Measurements from ENCODE around the gene PMM2. TPM values are rescaled to one million over a fixed set of nuclear protein-coding genes. Genes with fewer than 3 reads are reported as not detected.

The PMM2 gene
- total and polyA plus RNA-seq, 2 donors (not counting 3 experiments of a cell fraction or from before 2014, with no cell fraction given) = 29.0 to 61.3 TPM

GRCh38 chr16:8782673-8783072 lies 15.0 kb upstream of the PMM2 start:
- POLR2A ChIA-PET = no interaction called here
- intact Hi-C loops (cut with micrococcal nuclease) = no loop called here
- DNase-seq (ENCODE audit: low read depth, low spot score) (no peak), FAIRE-seq (no peak)
- Histone ChIP-seq H3K36me3 (ENCODE audit: control insufficient read depth in 2 of 2, extremely low read depth in 1 of 2, insufficient read depth in 2 of 2, low read length in 2 of 2) (no peaks in the 10 kb centered on the region), H3K79me2 (ENCODE audit: control insufficient read depth, insufficient read depth, low read length) (no peaks in the 10 kb centered on the region), H3K9ac (replicated peaks; ENCODE audit: extremely low read depth, insufficient read depth, low read length) (no peak overlapping the region), H3K4me2 (ENCODE audit: insufficient read depth, low read length) (no peak overlapping the region), H3K27ac (ENCODE audit: insufficient read depth, low read depth, low read length) (no peak overlapping the region), H3K9me1 (replicated peaks; ENCODE audit: control insufficient read depth, extremely low read depth, insufficient read depth, low read length) (no peaks in the 10 kb centered on the region), H3K4me3 (replicated peaks in 1 of 3; ENCODE audit: insufficient read depth in 1 of 3, low read depth in 1 of 3, low read length in 3 of 3) (no peak overlapping the region), H4K20me1 (replicated peaks; ENCODE audit: control insufficient read depth, extremely low read depth, insufficient read depth, low read length) (no peaks in the 10 kb centered on the region), H3K27me3 (ENCODE audit: control insufficient read depth in 2 of 2, insufficient read depth in 2 of 2, low read length in 2 of 2) (peaks cover 2 to 4% of the 10 kb centered on the region in 2 experiments), H2AFZ (ENCODE audit: low read depth, low read length) (no peak overlapping the region), H3K9me3 (replicated peaks; ENCODE audit: control insufficient read depth, insufficient read depth, low read length) (no peaks in the 10 kb centered on the region), H3K4me1 (ENCODE audit: control insufficient read depth, extremely low read depth, insufficient read depth, low read length) (no peaks in the 10 kb centered on the region)
- dilution Hi-C loops (cut with MboI; ENCODE audit: extremely low pct_ligation_motif_present, low sequenced_read_pairs) = no loop called here
- TF ChIP-seq EZH2 (IDR thresholded peaks at IDR 0.05; ENCODE audit: borderline replicate concordance, low read depth, low read length, severe bottlenecking) (no peak), POLR2A (IDR thresholded peaks at IDR 0.05; ENCODE audit: low read depth, low read length) (no peak), CTCF (IDR thresholded peaks at IDR 0.05; ENCODE audit: extremely low read depth in 1 of 2, insufficient read depth in 1 of 2, low read depth in 1 of 2, low read length in 2 of 2) (no peak), MYC (IDR thresholded peaks at IDR 0.05; ENCODE audit: low read depth, low read length) (no peak), GATA2 (IDR thresholded peaks at IDR 0.05; ENCODE audit: insufficient read depth, insufficient read length, low read depth, low read length) (no peak), FOS (IDR thresholded peaks at IDR 0.05; ENCODE audit: borderline replicate concordance, insufficient read depth, low read length) (no peak), MAX (IDR thresholded peaks at IDR 0.05; ENCODE audit: insufficient read depth, insufficient read length) (no peak), POLR2AphosphoS5 (IDR thresholded peaks at IDR 0.05; ENCODE audit: insufficient read depth, low read depth, low read length) (no peak), JUN (IDR thresholded peaks at IDR 0.05; ENCODE audit: borderline replicate concordance, insufficient read depth, insufficient read length, low read depth) (no peak)
- CTCF ChIA-PET = no interaction called here
- BruUV-seq (replicated peaks) = no TSS peak
